ENCODE measurements around the gene NFATC1. TPM values are rescaled to one million over a fixed set of nuclear protein-coding genes. Genes with fewer than 3 reads are reported as not detected.

NFATC1 gene
- total and polyA plus RNA-seq, 8 donors, result 3.4 to 7.9 (median 4.4) TPM

- Histone ChIP-seq H3K36me3 (no peaks in the 10 kb centered on the region), H3K27ac (no peak overlapping the region), H3K9me3 (no peaks in the 10 kb centered on the region), H3K4me3 (no peak overlapping the region), H3K4me1 (no peaks in the 10 kb centered on the region), H3K27me3 (no peaks in the 10 kb centered on the region)
- 86 to 88% methylated on average over 30 to 31 of the region's 31 CpGs for WGBS, 2 donors
- FAIRE-seq (no peak), DNase-seq (peak in 1 of 6 donors; percentile 57), ATAC-seq (no peak)
- intact Hi-C loops (cut with DNase I), result no loop called here
- no peak for TF ChIP-seq CTCF (IDR thresholded peaks at IDR 0.05)
Measured at GRCh38 chr18:79460481-79461300, 65.0 kb downstream of the NFATC1 start.

DNA sequence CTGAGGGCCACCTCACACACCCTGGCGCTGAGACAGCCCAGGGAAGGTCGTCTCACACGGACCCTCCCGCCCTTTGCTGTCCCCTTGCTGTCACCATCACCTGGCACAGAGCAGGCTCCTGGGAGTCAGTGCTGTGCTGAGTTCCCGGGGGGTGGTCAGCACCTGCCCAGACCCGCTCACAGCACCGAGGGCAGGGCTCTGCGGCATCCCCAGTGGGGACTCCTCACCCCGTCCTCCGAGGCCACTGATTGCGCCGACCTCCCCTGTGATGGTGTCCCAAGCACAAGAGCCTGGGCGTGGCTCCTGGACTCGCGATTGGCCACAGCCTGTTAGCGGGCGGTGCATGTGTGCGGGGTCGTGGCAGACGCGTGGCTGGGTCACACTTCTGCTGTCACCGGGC is 65.9 kb downstream of the NFATC1 start:
- FAIRE-seq, result no peak
- H3K9me3 ChIP-seq, result no peaks in the 10 kb centered on the region
- intact Hi-C loops (cut with DNase I), result no loop called here
- ATAC-seq, result no peak
- H3K27ac ChIP-seq, result no peak overlapping the region
- WGBS, 2 donors, result 88 to 94% methylated on average over 22 of the region's 22 CpGs
- no peaks in the 10 kb centered on the region for H3K36me3 ChIP-seq
- TF ChIP-seq CTCF (IDR thresholded peaks at IDR 0.05), result no peak
- no peaks in the 10 kb centered on the region for H3K4me1 ChIP-seq
- no peaks in the 10 kb centered on the region for H3K27me3 ChIP-seq
- no peak overlapping the region for H3K4me3 ChIP-seq
- DNase-seq, result no peak

GRCh38 chr18:79463424-79463960 is 67.8 kb downstream of the NFATC1 start:
- no peaks in the 10 kb centered on the region for H3K36me3 ChIP-seq
- TF ChIP-seq CTCF (IDR thresholded peaks at IDR 0.05), result no peak
- 89 to 97% methylated on average over 25 of the region's 25 CpGs for WGBS, 2 donors
- no peak for FAIRE-seq
- H3K9me3 ChIP-seq, result no peaks in the 10 kb centered on the region
- H3K27ac ChIP-seq, result no peak overlapping the region
- peak in 1 of 6 donors; percentile 68 for DNase-seq
- no peak overlapping the region for H3K4me3 ChIP-seq
- ATAC-seq, result no peak
- intact Hi-C loops (cut with DNase I), result no loop called here
- H3K4me1 ChIP-seq, result no peaks in the 10 kb centered on the region
- H3K27me3 ChIP-seq, result no peaks in the 10 kb centered on the region

- no peak for TF ChIP-seq CTCF (IDR thresholded peaks at IDR 0.05)
- no peaks in the 10 kb centered on the region for H3K27me3 ChIP-seq
- no peaks in the 10 kb centered on the region for H3K9me3 ChIP-seq
- intact Hi-C loops (cut with DNase I), result no loop called here
- DNase-seq, result peak in 1 of 6 donors; percentile 72
- no peak overlapping the region for H3K27ac ChIP-seq
- no peaks in the 10 kb centered on the region for H3K36me3 ChIP-seq
- no peak overlapping the region for H3K4me3 ChIP-seq
- peak in 1 of 4 donors; percentile 92 for ATAC-seq
- no peaks in the 10 kb centered on the region for H3K4me1 ChIP-seq
- no peak for FAIRE-seq
- whole genome bisulfite sequencing, 2 donors, result 76 to 82% methylated on average over 25 to 26 of the region's 26 CpGs
Measured at GRCh38 chr18:79465392-79465991, 69.8 kb downstream of the NFATC1 start.
